Activated T-helper 17 cell treated with anti-CD3 and anti-CD28 coated beads, Interleukin-2, amount 50 U/mL, for 72 hours (primary cell): ENCODE measurements around the gene AQP2. TPM values are rescaled to one million over a fixed set of nuclear protein-coding genes. Genes with fewer than 3 reads are reported as not detected.

Experiments used
- ATAC-seq: fragments of 150-1000 bp; cut with Tn5 transposase; replicated peaks from 2 replicates; pipeline ENCODE4 v1.10.0; 2021; ENCODE audit warnings: mild to moderate bottlenecking, moderate library complexity
- H3K27ac Mint-ChIP-seq: one replicate; pipeline ENCODE4 v1.8.0; 2022; ENCODE audit warnings: mixed read lengths
- H3K27me3 Mint-ChIP-seq: one replicate; pipeline ENCODE4 v1.8.0; 2022; ENCODE audit warnings: mixed read lengths
- H3K36me3 Mint-ChIP-seq: one replicate; pipeline ENCODE4 v1.8.0; 2022; ENCODE audit warnings: low read depth, mild to moderate bottlenecking, mixed read lengths
- H3K4me1 Mint-ChIP-seq: one replicate; pipeline ENCODE4 v1.8.0; 2022; ENCODE audit warnings: mixed read lengths
- H3K4me3 Mint-ChIP-seq: one replicate; pipeline ENCODE4 v1.8.0; 2022; ENCODE audit warnings: mild to moderate bottlenecking, mixed read lengths
- H3K9me3 Mint-ChIP-seq: one replicate; pipeline ENCODE4 v1.8.0; 2022; ENCODE audit warnings: mixed read lengths
- total RNA-seq, 2 donors: library from RNA; stranded (reverse); gene quantifications; one replicate each; pipeline ENCODE4 v1.2.3, GENCODE V29; 2022

AQP2 gene
- total RNA-seq, 2 donors from 2014 or later, result not detected

GRCh38 chr12:49973361-49973830 is 22.9 kb downstream of the AQP2 start:
- Mint-ChIP-seq H3K9me3 (no peaks in the 10 kb centered on the region), H3K27ac (no peak overlapping the region), H3K4me1 (no peaks in the 10 kb centered on the region), H3K27me3 (peaks cover 3% of the 10 kb centered on the region), H3K36me3 (no peaks in the 10 kb centered on the region), H3K4me3 (no peak overlapping the region)
- ATAC-seq, result no peak

- ATAC-seq, result no peak
- Mint-ChIP-seq H3K4me3 (no peak overlapping the region), H3K36me3 (no peaks in the 10 kb centered on the region), H3K27me3 (peaks cover 3% of the 10 kb centered on the region), H3K9me3 (no peaks in the 10 kb centered on the region), H3K4me1 (no peaks in the 10 kb centered on the region), H3K27ac (no peak overlapping the region)
Measured at GRCh38 chr12:49974231-49974675, 23.7 kb downstream of the AQP2 start.

- Mint-ChIP-seq H3K4me1 (no peaks in the 10 kb centered on the region), H3K36me3 (no peaks in the 10 kb centered on the region), H3K9me3 (no peaks in the 10 kb centered on the region), H3K27ac (no peak overlapping the region), H3K27me3 (peaks cover 3% of the 10 kb centered on the region), H3K4me3 (no peak overlapping the region)
- ATAC-seq, result no peak
Measured at GRCh38 chr12:49974677-49975317, 24.3 kb downstream of the AQP2 start.

GRCh38 chr12:49975318-49975761 is 24.8 kb downstream of the AQP2 start:
- H3K36me3 Mint-ChIP-seq, result no peaks in the 10 kb centered on the region
- no peak overlapping the region for H3K4me3 Mint-ChIP-seq
- no peaks in the 10 kb centered on the region for H3K4me1 Mint-ChIP-seq
- H3K27me3 Mint-ChIP-seq, result peaks cover 3% of the 10 kb centered on the region
- no peak overlapping the region for H3K27ac Mint-ChIP-seq
- no peak for ATAC-seq
- H3K9me3 Mint-ChIP-seq, result no peaks in the 10 kb centered on the region

GRCh38 chr12:49976557-49976956 is 26.0 kb downstream of the AQP2 start:
- H3K36me3 Mint-ChIP-seq, result no peaks in the 10 kb centered on the region
- ATAC-seq, result no peak
- no peaks in the 10 kb centered on the region for H3K9me3 Mint-ChIP-seq
- no peaks in the 10 kb centered on the region for H3K4me1 Mint-ChIP-seq
- no peak overlapping the region for H3K27ac Mint-ChIP-seq
- H3K4me3 Mint-ChIP-seq, result no peak overlapping the region
- H3K27me3 Mint-ChIP-seq, result peaks cover 3% of the 10 kb centered on the region

- no peak overlapping the region for H3K27ac Mint-ChIP-seq
- H3K36me3 Mint-ChIP-seq, result no peaks in the 10 kb centered on the region
- no peak for ATAC-seq
- H3K4me1 Mint-ChIP-seq, result no peaks in the 10 kb centered on the region
- H3K9me3 Mint-ChIP-seq, result no peaks in the 10 kb centered on the region
- H3K27me3 Mint-ChIP-seq, result no peaks in the 10 kb centered on the region
- no peak overlapping the region for H3K4me3 Mint-ChIP-seq
Measured at GRCh38 chr12:49978125-49978524, 27.6 kb downstream of the AQP2 start.

DNA sequence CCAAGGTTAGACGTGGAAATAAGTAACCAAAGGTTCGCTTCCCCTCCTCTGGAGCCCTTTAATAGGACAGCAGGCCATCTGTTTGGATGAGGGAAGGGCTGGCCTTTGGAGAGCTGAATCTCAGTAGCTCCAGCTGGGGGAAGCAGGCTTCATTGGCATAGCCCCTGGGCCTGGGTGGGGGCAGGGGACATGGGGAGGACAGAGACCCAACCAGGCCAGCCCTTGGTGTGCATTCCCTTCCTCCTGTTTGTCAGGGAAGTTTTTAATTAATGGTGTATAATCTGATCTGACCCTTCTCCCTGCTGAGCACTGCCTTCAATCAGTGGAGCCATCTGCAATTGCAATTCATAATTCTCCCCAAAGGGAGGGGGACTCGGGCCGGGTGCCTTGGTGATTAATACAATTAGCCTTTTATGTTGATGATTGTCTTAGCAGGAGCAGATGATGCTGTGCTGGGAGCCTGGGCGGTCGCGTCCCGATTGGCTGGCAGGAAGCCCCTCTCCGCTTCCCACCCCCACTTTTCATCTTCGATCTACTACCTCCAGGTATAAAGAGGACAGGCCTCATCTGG is 28.6 kb downstream of the AQP2 start:
- no peaks in the 10 kb centered on the region for H3K27me3 Mint-ChIP-seq
- H3K4me3 Mint-ChIP-seq, result no peak overlapping the region
- H3K4me1 Mint-ChIP-seq, result no peaks in the 10 kb centered on the region
- no peaks in the 10 kb centered on the region for H3K36me3 Mint-ChIP-seq
- H3K27ac Mint-ChIP-seq, result peak overlapping the region; percentile 51
- no peak for ATAC-seq
- H3K9me3 Mint-ChIP-seq, result no peaks in the 10 kb centered on the region

DNA sequence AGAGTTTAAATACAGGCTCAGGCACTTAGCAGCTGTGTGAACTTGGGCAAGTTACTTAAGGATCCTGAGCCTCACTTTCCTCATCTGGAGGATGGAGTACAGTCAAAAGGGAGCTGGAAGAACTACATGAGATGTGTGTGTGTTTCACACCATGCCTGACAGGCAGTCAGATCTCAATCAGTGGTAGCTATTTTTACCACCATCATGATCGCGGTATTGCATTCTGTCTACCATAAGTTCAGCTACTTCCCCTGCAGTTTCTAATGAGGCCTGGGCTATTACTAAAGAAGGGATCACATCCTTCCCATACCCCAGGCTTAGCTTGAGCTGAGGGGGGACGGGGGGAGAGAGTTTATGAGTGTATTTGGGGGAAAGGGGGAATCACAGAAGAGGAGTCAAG is 29.3 kb downstream of the AQP2 start:
- H3K27me3 Mint-ChIP-seq, result no peaks in the 10 kb centered on the region
- H3K36me3 Mint-ChIP-seq, result no peaks in the 10 kb centered on the region
- H3K27ac Mint-ChIP-seq, result no peak overlapping the region
- no peak for ATAC-seq
- no peak overlapping the region for H3K4me3 Mint-ChIP-seq
- H3K4me1 Mint-ChIP-seq, result no peaks in the 10 kb centered on the region
- H3K9me3 Mint-ChIP-seq, result no peaks in the 10 kb centered on the region

DNA sequence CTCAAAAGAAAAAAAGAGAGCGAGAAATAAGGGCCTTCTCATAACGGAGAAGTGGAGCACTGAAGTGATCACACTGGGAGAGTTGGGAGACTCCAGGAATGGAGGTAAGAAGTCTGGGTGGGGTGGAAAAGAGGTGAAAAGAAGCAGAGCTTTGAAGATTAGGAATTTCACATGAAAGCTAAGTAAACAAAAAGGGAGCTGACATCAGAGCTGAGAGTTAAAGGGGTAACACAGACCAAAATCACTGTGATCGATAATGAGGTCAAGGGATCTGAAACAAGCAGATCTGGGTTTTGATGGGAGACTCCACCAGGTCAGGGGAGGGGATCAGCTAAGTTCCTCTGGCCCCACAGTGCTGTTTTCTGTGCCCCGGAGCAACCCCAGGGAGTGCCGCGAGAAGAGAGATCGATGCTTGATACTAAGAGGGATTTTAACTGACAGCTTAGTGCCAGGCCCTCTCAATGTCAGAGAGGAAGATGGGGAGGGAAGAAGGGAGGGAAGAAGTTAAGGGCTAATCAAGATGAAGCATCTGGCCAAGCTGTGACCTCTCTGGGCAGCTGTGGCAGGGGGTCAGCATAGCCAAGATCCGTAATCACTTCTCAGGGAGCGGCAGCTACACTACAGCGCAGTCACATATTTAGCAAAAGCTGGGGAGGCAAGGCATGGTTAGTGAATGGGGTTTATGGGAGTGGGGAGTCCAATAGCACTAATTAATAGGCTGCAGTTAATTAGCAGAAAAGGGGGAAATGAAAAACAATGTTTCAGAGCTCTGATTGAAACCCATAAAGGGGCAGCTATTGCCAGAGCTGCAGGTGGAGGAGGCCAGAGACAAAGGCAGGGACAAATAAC is 30.2 kb downstream of the AQP2 start:
- H3K9me3 Mint-ChIP-seq, result no peaks in the 10 kb centered on the region
- peaks cover 1% of the 10 kb centered on the region for H3K4me1 Mint-ChIP-seq
- peak overlapping the region; percentile 4 for H3K27ac Mint-ChIP-seq
- no peaks in the 10 kb centered on the region for H3K27me3 Mint-ChIP-seq
- H3K36me3 Mint-ChIP-seq, result no peaks in the 10 kb centered on the region
- no peak for ATAC-seq
- no peak overlapping the region for H3K4me3 Mint-ChIP-seq

- Mint-ChIP-seq H3K36me3 (peaks cover 9% of the 10 kb centered on the region), H3K27me3 (no peaks in the 10 kb centered on the region), H3K4me1 (peaks cover 10% of the 10 kb centered on the region), H3K4me3 (no peak overlapping the region), H3K27ac (no peak overlapping the region), H3K9me3 (no peaks in the 10 kb centered on the region)
- no peak for ATAC-seq
Measured at GRCh38 chr12:49982246-49983087, 31.9 kb downstream of the AQP2 start.

DNA sequence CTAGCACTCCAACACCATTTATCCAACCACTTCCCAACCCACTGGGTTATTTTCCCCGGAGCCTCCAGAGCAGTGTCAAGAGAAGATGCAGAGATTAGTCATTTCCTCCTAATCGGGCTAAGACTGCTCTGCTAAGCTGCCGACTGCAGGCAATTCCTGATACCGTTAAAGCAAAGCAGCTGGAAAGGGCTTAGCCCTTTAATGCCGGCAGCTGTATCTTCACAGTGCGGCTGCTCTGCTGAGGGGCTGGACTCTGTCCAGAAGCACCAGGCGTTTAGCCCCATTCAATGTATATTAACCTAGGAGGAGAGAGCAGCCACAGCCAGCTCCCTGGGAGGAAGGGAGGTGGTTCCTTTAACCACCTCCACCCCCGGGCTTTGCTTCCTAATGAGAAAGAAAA is 33.4 kb downstream of the AQP2 start:
- no peaks in the 10 kb centered on the region for H3K9me3 Mint-ChIP-seq
- H3K4me3 Mint-ChIP-seq, result no peak overlapping the region
- H3K27me3 Mint-ChIP-seq, result no peaks in the 10 kb centered on the region
- no peak overlapping the region for H3K27ac Mint-ChIP-seq
- peaks cover 10% of the 10 kb centered on the region for H3K4me1 Mint-ChIP-seq
- peaks cover 23% of the 10 kb centered on the region for H3K36me3 Mint-ChIP-seq
- no peak for ATAC-seq

- H3K4me3 Mint-ChIP-seq, result no peak overlapping the region
Measured at GRCh38 chr12:49984476-49985359, 34.2 kb downstream of the AQP2 start.

DNA sequence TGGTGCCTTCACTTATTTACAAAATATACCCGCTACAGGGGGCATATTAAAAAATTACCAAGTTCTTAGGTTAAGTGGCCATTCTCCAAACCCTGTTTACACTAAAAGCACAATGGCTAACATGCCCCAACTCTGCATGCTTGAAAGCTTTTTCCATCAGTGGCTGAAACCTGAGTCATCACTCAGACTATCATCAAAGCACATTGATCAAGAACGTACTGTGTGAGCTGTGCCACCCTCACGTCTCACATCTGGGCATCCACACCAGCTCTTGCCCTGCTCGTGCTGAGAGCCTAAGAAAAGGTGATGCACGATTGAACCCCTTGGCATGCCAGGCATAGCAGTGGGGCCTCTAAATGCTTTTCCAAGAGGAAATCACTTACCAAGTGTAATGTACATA is 35.4 kb downstream of the AQP2 start:
- Mint-ChIP-seq H3K9me3 (no peaks in the 10 kb centered on the region), H3K27ac (peak overlapping the region; percentile 36), H3K27me3 (no peaks in the 10 kb centered on the region), H3K4me1 (peaks cover 10% of the 10 kb centered on the region), H3K4me3 (no peak overlapping the region), H3K36me3 (peaks cover 44% of the 10 kb centered on the region)
- peak; percentile 96 for ATAC-seq

More at GRCh38 chr12:49984476-49985359, 34.2 kb downstream of the AQP2 start:
- ATAC-seq, result no peak
- no peaks in the 10 kb centered on the region for H3K9me3 Mint-ChIP-seq
- H3K4me1 Mint-ChIP-seq, result peaks cover 10% of the 10 kb centered on the region
- H3K27ac Mint-ChIP-seq, result no peak overlapping the region
- H3K36me3 Mint-ChIP-seq, result peaks cover 31% of the 10 kb centered on the region
- H3K27me3 Mint-ChIP-seq, result no peaks in the 10 kb centered on the region
